MM.1S (cell line): ENCODE results near the gene SUSD1.

Experiments used
- DNase-seq: peaks from one replicate; pipeline ENCODE4 v3.0.0-alpha.2; 2015
- H2AFZ ChIP-seq: fragments of 300-600 bp; sonication (generic); 2 replicates; pipeline ENCODE4 v1.6.0; 2016; ENCODE audit warnings: antibody characterized with exemption, low read length
- H3F3A ChIP-seq: fragments of 300-600 bp; sonication (generic); 2 replicates; pipeline ENCODE4 v1.6.1; 2016; ENCODE audit warnings: mild to moderate bottlenecking, antibody characterized with exemption, low read length, moderate library complexity, mixed read lengths; ENCODE audit not compliant: insufficient read depth
- H3K27ac ChIP-seq: fragments of 300-600 bp; sonication (generic); 2 replicates; pipeline ENCODE4 v1.5.1; 2016; ENCODE audit warnings: mild to moderate bottlenecking, low read length
- H3K27me3 ChIP-seq: fragments of 300-600 bp; sonication (generic); replicated peaks from 2 replicates; pipeline ENCODE4 v1.6.0; 2016; ENCODE audit warnings: low read length; ENCODE audit not compliant: insufficient read depth
- H3K36me3 ChIP-seq: fragments of 300-600 bp; sonication (generic); replicated peaks from 2 replicates; pipeline ENCODE4 v1.6.1; 2016; ENCODE audit warnings: mild to moderate bottlenecking, low read length, mixed read lengths; ENCODE audit not compliant: insufficient read depth
- H3K4me1 ChIP-seq: fragments of 300-600 bp; sonication (generic); 2 replicates; pipeline ENCODE4 v1.6.1; 2016; ENCODE audit warnings: low read length, mixed read lengths
- H3K4me2 ChIP-seq: fragments of 300-600 bp; sonication (generic); 2 replicates; pipeline ENCODE4 v1.6.0; 2016; ENCODE audit warnings: low read depth, low read length
- H3K4me3 ChIP-seq: fragments of 300-600 bp; sonication (generic); 2 replicates; pipeline ENCODE4 v1.5.1; 2016; ENCODE audit warnings: low read length, mixed read lengths
- H3K79me2 ChIP-seq: fragments of 300-600 bp; sonication (generic); 2 replicates; pipeline ENCODE4 v1.6.1; 2016; ENCODE audit warnings: mixed run types, low read length, mixed read lengths
- H3K9ac ChIP-seq: fragments of 300-600 bp; sonication (generic); 2 replicates; pipeline ENCODE4 v1.6.1; 2016; ENCODE audit warnings: low read length, mixed read lengths
- H3K9me2 ChIP-seq: fragments of 300-600 bp; sonication (generic); replicated peaks from 2 replicates; pipeline ENCODE4 v1.6.1; 2016; ENCODE audit warnings: mild to moderate bottlenecking, low read length, mixed read lengths; ENCODE audit not compliant: insufficient read depth
- H3K9me3 ChIP-seq: fragments of 300-600 bp; sonication (generic); replicated peaks from 2 replicates; pipeline ENCODE4 v1.6.1; 2016; ENCODE audit warnings: mild to moderate bottlenecking, low read length, mixed read lengths; ENCODE audit not compliant: insufficient read depth
- H4K20me1 ChIP-seq: fragments of 300-600 bp; sonication (generic); 2 replicates; pipeline ENCODE4 v1.6.1; 2016; ENCODE audit warnings: mild to moderate bottlenecking, low read length, moderate library complexity, mixed read lengths; ENCODE audit not compliant: insufficient read depth
- CTCF ChIP-seq: fragments of 300-600 bp; sonication (generic); IDR thresholded peaks from 2 replicates; pipeline ENCODE4 v1.5.1; 2016; ENCODE audit warnings: antibody characterized with exemption, low read length, mixed read lengths
- EZH2 ChIP-seq: fragments of 300-600 bp; sonication (generic); optimal IDR thresholded peaks from 2 replicates; pipeline ENCODE3; 2017; ENCODE audit warnings: low read depth, mild to moderate bottlenecking, antibody characterized with exemption, low read length, mixed read lengths
- EZH2phosphoT487 ChIP-seq: fragments of 300-600 bp; sonication (generic); IDR thresholded peaks from 2 replicates; pipeline ENCODE4 v1.6.1; 2018; ENCODE audit warnings: antibody characterized with exemption, low read length

The SUSD1 gene

GRCh38 chr9:112212926-112213325 lies 37.8 kb upstream of the SUSD1 start:
- no peaks in the 10 kb centered on the region for H3K9me2 ChIP-seq
- no peak for DNase-seq
- no peaks in the 10 kb centered on the region for H3F3A ChIP-seq
- no peak overlapping the region for H3K27ac ChIP-seq
- no peaks in the 10 kb centered on the region for H4K20me1 ChIP-seq
- no peak overlapping the region for H3K4me2 ChIP-seq
- no peaks in the 10 kb centered on the region for H3K36me3 ChIP-seq
- no peak overlapping the region for H2AFZ ChIP-seq
- H3K79me2 ChIP-seq: no peaks in the 10 kb centered on the region
- 0 out of 2 replicates have a peak, but pooled peaks cover 4% of the 10 kb centered on the region for H3K9me3 ChIP-seq
- H3K4me3 ChIP-seq: no peak overlapping the region
- H3K4me1 ChIP-seq: peaks cover 3% of the 10 kb centered on the region; the same call in 1 of the 2 replicates
- H3K27me3 ChIP-seq: no peaks in the 10 kb centered on the region
- TF ChIP-seq EZH2phosphoT487 (no peak), EZH2 (no peak), CTCF (no peak)
- H3K9ac ChIP-seq: no peak overlapping the region

DNA sequence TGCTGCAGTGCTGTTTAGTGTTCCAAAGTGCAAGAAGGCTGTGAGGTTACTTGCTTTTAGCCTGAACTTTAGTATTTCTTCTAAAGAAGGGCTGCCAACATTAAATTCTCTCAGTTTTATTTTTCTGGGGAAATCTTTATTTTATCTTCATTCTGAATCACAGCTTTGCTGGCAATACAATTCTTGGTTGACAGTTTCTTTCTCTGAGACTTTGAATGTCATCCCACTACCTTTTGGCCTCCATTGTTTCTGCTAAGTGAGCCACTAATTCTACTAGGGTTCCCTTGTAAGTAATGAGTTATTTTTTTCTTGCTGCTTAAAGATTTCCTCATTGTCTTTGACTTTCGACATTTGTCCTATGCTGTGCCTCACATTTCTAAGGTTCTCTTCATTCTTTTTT lies 32.4 kb upstream of the SUSD1 start:
- Histone ChIP-seq H3K79me2 (no peaks in the 10 kb centered on the region), H3K9me2 (no peaks in the 10 kb centered on the region), H3K36me3 (no peaks in the 10 kb centered on the region), H3K4me3 (no peak overlapping the region), H3K27ac (no peak overlapping the region), H3K9me3 (0 out of 2 replicates have a peak, but pooled peaks cover 4% of the 10 kb centered on the region), H3K9ac (no peak overlapping the region), H3F3A (no peaks in the 10 kb centered on the region), H3K4me2 (no peak overlapping the region), H3K4me1 (no peaks in the 10 kb centered on the region), H4K20me1 (no peaks in the 10 kb centered on the region), H2AFZ (no peak overlapping the region), H3K27me3 (no peaks in the 10 kb centered on the region)
- TF ChIP-seq EZH2 (no peak), EZH2phosphoT487 (no peak), CTCF (no peak)
- DNase-seq: no peak

GRCh38 chr9:112203536-112203935 lies 28.4 kb upstream of the SUSD1 start:
- H3K4me3 ChIP-seq: no peak overlapping the region
- H4K20me1 ChIP-seq: no peaks in the 10 kb centered on the region
- no peaks in the 10 kb centered on the region for H3F3A ChIP-seq
- DNase-seq: no peak
- TF ChIP-seq EZH2 (no peak), EZH2phosphoT487 (no peak), CTCF (no peak)
- no peaks in the 10 kb centered on the region for H3K36me3 ChIP-seq
- H3K9me3 ChIP-seq: 0 out of 2 replicates have a peak, but pooled peaks cover 4% of the 10 kb centered on the region
- no peaks in the 10 kb centered on the region for H3K79me2 ChIP-seq
- no peaks in the 10 kb centered on the region for H3K9me2 ChIP-seq
- no peak overlapping the region for H3K27ac ChIP-seq
- no peaks in the 10 kb centered on the region for H3K4me1 ChIP-seq
- no peak overlapping the region for H3K9ac ChIP-seq
- no peak overlapping the region for H2AFZ ChIP-seq
- H3K27me3 ChIP-seq: no peaks in the 10 kb centered on the region
- H3K4me2 ChIP-seq: no peak overlapping the region
